ENCODE measurements around the gene CADM2.
"Not testable (repeated sequence)": the region's sequence is repeated elsewhere in the genome, so short reads cannot be mapped to it uniquely, and the experiment has no call there.

The CADM2 gene

DNA sequence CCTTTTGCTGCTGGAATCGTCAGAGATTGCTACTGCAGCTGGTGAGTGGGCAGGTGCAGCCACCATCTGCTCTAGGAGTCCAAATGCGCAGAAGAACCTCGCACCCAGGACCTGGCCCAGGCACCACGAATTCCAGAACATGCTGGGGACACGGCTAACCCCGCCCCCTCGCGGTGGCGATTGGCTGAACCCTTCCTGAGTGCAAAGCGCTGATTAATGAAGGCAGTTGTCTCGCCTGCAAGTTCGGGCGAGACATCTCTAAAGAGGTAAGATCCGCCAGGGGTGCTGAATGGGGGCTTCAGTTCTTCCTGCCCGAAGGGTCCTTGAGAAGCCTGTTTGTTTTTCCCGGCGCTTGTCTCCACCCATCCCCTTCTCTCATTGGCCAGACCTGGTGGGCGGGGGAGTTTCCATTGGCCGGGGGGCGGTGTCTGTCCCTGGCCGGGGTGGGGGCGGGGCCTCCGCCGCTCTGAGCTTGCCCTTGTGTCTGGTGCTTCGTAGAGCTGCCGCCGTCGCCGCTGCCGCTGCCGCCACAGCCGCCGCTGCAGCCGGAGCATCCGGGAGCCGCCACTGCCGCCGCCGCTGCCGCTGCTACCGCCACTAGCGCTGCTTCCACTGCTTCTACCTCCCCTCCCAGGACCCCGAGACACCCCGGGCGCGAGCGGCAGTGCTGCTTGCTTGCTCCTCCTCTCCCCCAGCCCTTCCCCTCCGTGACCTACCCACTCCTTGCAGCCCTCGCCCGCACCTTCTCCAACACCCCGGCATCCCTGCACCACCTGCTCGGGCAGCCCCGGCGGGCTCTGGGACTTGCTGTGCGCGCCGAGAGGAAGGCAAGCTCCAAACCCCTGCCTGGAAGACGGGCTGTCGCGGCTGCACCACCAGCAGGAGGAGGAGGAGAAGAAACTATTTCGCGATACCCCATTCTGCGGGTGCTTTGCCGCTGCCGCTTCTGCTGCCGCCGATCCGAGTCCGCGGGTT lies at the start of gene CADM2:
TSS of gene CADM2 (plus strand) at position 495 of the 975 bp plus-strand sequence.
- in situ Hi-C loops (cut with MboI; ENCODE audit: low sequenced_read_pairs) = no loop called here

DNA sequence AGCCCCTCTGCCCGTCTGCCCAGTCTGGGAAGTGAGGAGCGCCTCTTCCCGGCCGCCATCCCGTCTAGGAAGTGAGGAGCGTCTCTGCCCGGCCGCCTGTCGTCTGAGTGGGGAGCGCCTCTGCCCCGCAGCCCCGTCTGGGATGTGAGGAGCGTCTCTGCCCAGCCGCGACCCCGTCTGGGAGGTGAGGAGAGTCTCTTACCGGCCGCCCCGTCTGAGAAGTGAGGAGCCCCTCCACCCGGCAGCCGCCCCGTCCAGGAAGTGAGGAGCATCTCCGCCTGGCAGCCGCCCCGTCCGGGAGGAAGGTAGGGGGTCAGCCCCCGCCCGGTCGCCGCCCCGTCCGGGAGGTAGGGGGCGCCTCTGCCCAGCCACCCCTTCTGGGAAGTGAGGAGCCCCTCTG lies 40.2 kb upstream of the CADM2 start:
- in situ Hi-C loops (cut with MboI; ENCODE audit: low sequenced_read_pairs) = not testable (repeated sequence)

GRCh38 chr3:84922682-84923081 lies 36.1 kb upstream of the CADM2 start:
- in situ Hi-C loops (cut with MboI; ENCODE audit: low sequenced_read_pairs) = no loop called here

DNA sequence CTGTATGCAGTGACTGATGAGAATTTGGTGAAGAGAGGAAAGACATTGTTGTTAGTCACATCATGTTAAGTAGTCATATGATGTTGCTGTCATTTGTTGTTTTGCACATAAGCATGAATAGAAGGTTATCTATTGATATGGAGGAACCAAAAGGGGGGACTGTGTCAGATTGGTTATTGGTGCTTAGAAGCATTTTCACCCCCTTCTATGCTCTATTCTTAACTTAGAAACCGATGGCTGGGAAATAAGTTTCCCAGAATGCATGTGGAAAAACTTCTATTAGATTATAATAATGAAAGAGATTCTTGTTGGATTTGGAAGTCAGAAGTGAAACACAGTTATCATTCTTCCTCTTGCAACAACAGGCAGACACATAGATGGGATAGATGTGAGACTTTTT lies 33.2 kb upstream of the CADM2 start:
- in situ Hi-C loops (cut with MboI; ENCODE audit: low sequenced_read_pairs) = no loop called here

- in situ Hi-C loops (cut with MboI; ENCODE audit: low sequenced_read_pairs) = no loop called here
These were observed 15.4 kb upstream of the CADM2 start for GRCh38 chr3:84943379-84943778.

GRCh38 chr3:84946240-84946639 lies 12.5 kb upstream of the CADM2 start:
- in situ Hi-C loops (cut with MboI; ENCODE audit: low sequenced_read_pairs) = no loop called here

GRCh38 chr3:84959470-84960271 lies 882 bp downstream of the CADM2 start:
- in situ Hi-C loops (cut with MboI; ENCODE audit: low sequenced_read_pairs) = no loop called here

- in situ Hi-C loops (cut with MboI; ENCODE audit: low sequenced_read_pairs) = no loop called here
These were observed 1.8 kb downstream of the CADM2 start for GRCh38 chr3:84960581-84960980.

GRCh38 chr3:84961011-84961410 lies 2.2 kb downstream of the CADM2 start:
- in situ Hi-C loops (cut with MboI; ENCODE audit: low sequenced_read_pairs) = no loop called here

GRCh38 chr3:84961521-84962255 lies 2.9 kb downstream of the CADM2 start:
- in situ Hi-C loops (cut with MboI; ENCODE audit: low sequenced_read_pairs) = no loop called here

GRCh38 chr3:84962415-84962814 lies 3.6 kb downstream of the CADM2 start:
- in situ Hi-C loops (cut with MboI; ENCODE audit: low sequenced_read_pairs) = no loop called here

DNA sequence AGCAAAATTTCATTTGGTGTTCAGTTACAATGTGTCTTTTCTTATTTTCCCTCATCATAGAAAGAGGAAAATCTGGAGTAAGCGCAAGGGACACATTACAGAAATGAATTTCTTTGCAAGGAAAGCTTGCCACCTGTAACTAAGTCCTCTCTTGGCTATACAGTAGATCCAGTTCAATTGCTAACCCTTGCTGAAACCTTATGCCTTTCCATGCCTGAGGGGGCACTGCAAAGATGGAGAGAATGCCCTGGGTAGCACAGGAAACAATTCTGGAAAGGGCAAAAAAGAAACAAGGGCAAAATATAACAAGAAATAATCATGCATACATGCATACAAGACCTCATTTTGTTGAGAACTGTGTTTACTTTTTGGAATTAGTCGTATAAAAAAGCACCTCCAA lies 4.3 kb downstream of the CADM2 start:
- in situ Hi-C loops (cut with MboI; ENCODE audit: low sequenced_read_pairs) = no loop called here

DNA sequence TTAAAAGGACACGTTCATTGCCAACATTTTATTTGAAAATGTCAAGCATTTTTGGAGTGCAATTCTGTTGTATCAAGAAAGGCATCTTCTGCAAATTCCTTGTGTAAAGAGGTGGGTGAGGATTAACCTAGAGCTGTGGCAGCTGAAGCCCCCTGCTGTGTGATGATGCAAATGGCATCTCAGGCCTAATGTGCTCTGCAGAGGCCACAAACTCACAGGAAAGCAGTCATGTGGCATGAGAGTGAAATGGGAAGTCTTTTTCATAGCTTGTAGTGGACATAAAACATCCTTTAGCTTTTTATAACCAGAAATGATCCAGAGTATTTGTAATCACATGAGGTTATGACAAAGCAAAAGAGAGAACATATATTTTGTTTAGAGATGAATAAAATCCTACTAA lies 6.4 kb downstream of the CADM2 start:
- in situ Hi-C loops (cut with MboI; ENCODE audit: low sequenced_read_pairs) = no loop called here

DNA sequence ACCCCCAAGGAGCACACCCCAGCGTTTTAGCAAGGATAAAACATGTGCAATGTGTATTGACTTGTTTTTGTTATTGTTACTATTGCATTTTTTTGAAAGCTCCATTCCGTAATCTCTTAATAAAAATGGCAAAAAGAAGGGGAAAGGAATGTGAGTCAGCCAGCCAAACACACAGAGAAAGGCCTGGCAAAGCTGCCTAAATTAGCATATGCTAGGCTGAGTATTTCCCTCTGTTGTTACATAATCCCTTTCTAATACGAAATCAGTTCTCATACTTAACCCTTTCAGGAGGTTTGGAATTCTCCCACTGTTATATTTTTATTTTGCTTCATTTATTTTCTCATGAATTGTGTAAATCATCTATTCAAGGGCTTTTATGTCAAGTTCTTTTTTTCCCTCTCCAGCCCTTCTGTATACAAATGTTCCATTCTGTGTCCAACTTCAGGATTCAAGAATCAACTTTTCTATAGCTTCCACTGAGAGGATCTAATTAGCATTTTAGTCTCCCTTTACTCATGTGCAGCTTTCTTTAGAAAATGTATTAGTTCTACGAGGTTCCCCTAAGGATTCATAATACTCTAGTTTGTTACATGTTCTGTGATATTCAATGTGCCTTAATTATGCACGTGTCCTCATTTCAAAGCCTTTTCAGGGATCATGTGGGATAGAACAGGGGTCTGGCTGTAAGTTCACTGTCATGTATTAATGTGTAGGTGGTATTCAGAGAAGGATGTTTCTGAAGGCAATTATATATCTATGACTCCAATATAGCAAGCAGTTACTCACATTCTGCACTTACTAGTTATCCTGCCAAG lies 9.2 kb downstream of the CADM2 start:
- in situ Hi-C loops (cut with MboI; ENCODE audit: low sequenced_read_pairs) = no loop called here

- in situ Hi-C loops (cut with MboI; ENCODE audit: low sequenced_read_pairs) = no loop called here
These were observed 10.0 kb downstream of the CADM2 start for GRCh38 chr3:84968701-84969235.

DNA sequence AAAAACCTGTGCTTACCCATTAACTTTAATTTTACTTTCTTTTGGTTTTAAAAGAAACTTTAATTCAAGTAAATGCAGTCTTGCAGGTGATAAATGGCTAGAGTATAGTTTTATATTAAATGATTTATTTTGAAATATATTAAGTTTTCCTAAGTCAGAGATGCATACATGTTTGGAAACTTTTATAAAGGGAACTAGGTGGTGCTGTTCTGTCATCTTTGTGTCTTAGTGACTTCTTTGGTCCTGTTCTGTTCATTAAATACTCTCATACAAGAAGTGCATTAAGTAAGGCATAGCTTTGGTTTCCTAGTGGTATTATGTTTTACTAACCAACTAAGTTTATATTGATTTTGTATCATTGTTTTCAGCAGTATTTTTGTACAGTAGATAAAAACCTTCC lies 15.6 kb downstream of the CADM2 start:
- in situ Hi-C loops (cut with MboI; ENCODE audit: low sequenced_read_pairs) = no loop called here

- in situ Hi-C loops (cut with MboI; ENCODE audit: low sequenced_read_pairs) = no loop called here
These were observed 18.2 kb downstream of the CADM2 start for GRCh38 chr3:84977021-84977420.

DNA sequence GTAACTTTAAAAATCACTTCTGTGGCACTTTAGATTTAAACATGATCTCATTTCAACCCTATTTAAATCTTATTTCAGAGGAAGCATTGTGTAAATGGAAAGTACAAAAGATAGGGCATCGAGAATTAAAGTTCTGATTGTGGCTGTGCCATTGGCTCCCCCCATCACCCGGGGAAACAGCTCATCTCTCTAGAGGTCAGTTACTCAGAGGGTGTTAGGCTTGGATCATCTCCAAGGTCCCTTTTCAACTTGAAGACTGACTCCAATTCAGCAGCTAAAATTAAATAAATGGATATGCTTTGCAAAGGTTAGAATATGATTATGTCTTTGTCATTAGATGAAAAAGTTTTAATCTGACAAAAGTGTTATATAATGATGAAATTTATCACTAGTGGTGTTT lies 20.1 kb downstream of the CADM2 start:
- in situ Hi-C loops (cut with MboI; ENCODE audit: low sequenced_read_pairs) = no loop called here

DNA sequence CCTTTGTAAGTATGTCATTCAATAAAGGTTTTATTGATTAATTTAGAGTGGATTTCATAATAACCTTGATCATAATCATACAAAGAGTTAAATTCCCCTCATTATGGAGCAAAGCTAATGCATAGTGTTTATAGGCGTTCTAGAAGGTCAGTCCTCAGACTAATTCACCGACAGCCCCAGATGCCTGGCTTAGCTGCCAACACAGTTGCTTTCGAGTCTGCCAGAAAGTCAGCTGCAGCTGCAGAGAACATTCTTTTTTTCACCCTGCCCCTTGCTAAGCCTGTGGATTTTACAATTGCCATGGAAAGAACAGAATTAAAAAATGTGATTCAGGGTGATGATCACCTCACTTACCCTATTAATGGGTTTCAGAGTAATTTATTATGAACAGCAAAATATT lies 21.2 kb downstream of the CADM2 start:
- in situ Hi-C loops (cut with MboI; ENCODE audit: low sequenced_read_pairs) = no loop called here

GRCh38 chr3:84980456-84980855 lies 21.7 kb downstream of the CADM2 start:
- in situ Hi-C loops (cut with MboI; ENCODE audit: low sequenced_read_pairs) = no loop called here
